ENCODE measurements around the gene PODNL1.

Gene PODNL1

GRCh38 chr19:13909430-13909829 is 28.8 kb downstream of the PODNL1 start:
- POLR2A ChIA-PET (ENCODE audit: low non-redundant PET) = no interaction called here

GRCh38 chr19:13908674-13909073 is 29.5 kb downstream of the PODNL1 start:
- peak overlapping the region; percentile 35 for H3K27ac ChIP-seq
- DNase-seq (ENCODE audit: low spot score) = no peak
- POLR2A ChIA-PET (ENCODE audit: low non-redundant PET) = no interaction called here
- TF ChIP-seq CTCF (conservative IDR thresholded peaks at IDR 0.05; ENCODE audit: low read depth) = no peak
- CTCF ChIA-PET = no interaction called here

More at GRCh38 chr19:13909430-13909829, 28.8 kb downstream of the PODNL1 start:
- CTCF ChIA-PET = no interaction called here
- TF ChIP-seq CTCF (conservative IDR thresholded peaks at IDR 0.05; ENCODE audit: low read depth) = no peak
- peak overlapping the region; percentile 30 for H3K27ac ChIP-seq
- no peak for DNase-seq (ENCODE audit: low spot score)

GRCh38 chr19:13906910-13907309 is 31.3 kb downstream of the PODNL1 start:
- DNase-seq (ENCODE audit: low spot score) = no peak
- ChIA-PET POLR2A (ENCODE audit: low non-redundant PET) (no interaction called here), CTCF (interaction anchor here (0.6 to 0.7 kb wide), 4 partner anchors 19 to 241 kb away, joined by 3 read pairs; no protein-coding TSS in a partner anchor)
- H3K27ac ChIP-seq = peak overlapping the region; percentile 74
- no peak for TF ChIP-seq CTCF (conservative IDR thresholded peaks at IDR 0.05; ENCODE audit: low read depth)

GRCh38 chr19:13906521-13906904 is 31.7 kb downstream of the PODNL1 start:
- DNase-seq (ENCODE audit: low spot score) = peak; percentile 61
- CTCF ChIA-PET = no interaction called here
- H3K27ac ChIP-seq = peak overlapping the region; percentile 74
- POLR2A ChIA-PET (ENCODE audit: low non-redundant PET) = no interaction called here
- no peak for TF ChIP-seq CTCF (conservative IDR thresholded peaks at IDR 0.05; ENCODE audit: low read depth)

GRCh38 chr19:13905634-13906520 is 32.3 kb downstream of the PODNL1 start, which contains the start of the genes BRME1 and CC2D1A:
BRME1 (minus strand) TSS chr19:13906117; CDS start chr19:13904892, 1,225 bp downstream.
CC2D1A (plus strand) TSS chr19:13906201; CDS start chr19:13906442, 241 bp downstream.
- POLR2A ChIA-PET (ENCODE audit: low non-redundant PET) = interaction anchor here (0.6 kb wide), 1 partner anchor 19 kb away, joined by 3 read pairs; no protein-coding TSS in a partner anchor
- peak within 1 kb of the TSS; percentile 74 for H3K27ac ChIP-seq

More at GRCh38 chr19:13905634-13906520, 32.3 kb downstream of the PODNL1 start, which contains the start of the genes BRME1 and CC2D1A:
- DNase-seq (ENCODE audit: low spot score) = peak; percentile 98
- CTCF ChIA-PET = no interaction called here
- no peak for TF ChIP-seq CTCF (conservative IDR thresholded peaks at IDR 0.05; ENCODE audit: low read depth)

All from RWPE1 (cell line).